ENCODE measurements around the gene DAPK2. TPM values are rescaled to one million over a fixed set of nuclear protein-coding genes. Genes with fewer than 3 reads are reported as not detected.
"Not testable (repeated sequence)": the region's sequence is repeated elsewhere in the genome, so short reads cannot be mapped to it uniquely, and the experiment has no call there.

Gene DAPK2
- total and polyA plus RNA-seq, 12 donors = 20.8 to 62.6 (median 38.5) TPM

DNA sequence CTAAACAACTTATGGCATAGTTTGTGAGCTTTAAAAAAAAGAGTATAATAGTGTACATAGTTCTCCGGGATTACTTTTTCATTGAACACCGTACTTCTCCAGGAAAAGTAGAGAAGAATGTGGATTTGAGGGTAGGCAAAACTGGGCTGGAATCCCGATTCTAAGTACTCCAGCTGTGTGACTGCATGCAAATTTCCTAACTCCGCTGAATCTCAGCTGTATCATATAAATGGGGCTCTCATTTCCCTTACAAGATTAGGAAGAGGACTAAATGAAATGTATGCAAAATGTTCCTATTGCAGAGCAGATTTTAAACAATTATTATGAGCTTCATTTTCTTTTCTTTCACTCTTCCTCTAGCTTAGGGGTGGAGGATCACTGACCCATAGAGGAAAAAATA, 142.2 kb downstream of the DAPK2 start:
- ATAC-seq (no peak), DNase-seq (no peak)
- intact Hi-C loops (cut with DNase I) = loop anchor here in 1 of 10 donors (5.0 kb wide), 1 partner anchor 138 kb away; no protein-coding TSS in a partner anchor
- H3K4me1 ChIP-seq = peaks cover 0 to 50% (median 8%) of the 10 kb centered on the region in 9 donors
- 75 to 83% methylated on average over 4 of the region's 4 CpGs for WGBS, 2 donors
- no peak overlapping the region for H3K27ac ChIP-seq
- H3K27me3 ChIP-seq = no peaks in the 10 kb centered on the region
- H3K4me3 ChIP-seq = no peak overlapping the region
- H3K9me3 ChIP-seq = no peaks in the 10 kb centered on the region
- H3K36me3 ChIP-seq = peaks cover 0 to 15% (median 0%) of the 10 kb centered on the region in 9 donors
- TF ChIP-seq, protein P1, sequence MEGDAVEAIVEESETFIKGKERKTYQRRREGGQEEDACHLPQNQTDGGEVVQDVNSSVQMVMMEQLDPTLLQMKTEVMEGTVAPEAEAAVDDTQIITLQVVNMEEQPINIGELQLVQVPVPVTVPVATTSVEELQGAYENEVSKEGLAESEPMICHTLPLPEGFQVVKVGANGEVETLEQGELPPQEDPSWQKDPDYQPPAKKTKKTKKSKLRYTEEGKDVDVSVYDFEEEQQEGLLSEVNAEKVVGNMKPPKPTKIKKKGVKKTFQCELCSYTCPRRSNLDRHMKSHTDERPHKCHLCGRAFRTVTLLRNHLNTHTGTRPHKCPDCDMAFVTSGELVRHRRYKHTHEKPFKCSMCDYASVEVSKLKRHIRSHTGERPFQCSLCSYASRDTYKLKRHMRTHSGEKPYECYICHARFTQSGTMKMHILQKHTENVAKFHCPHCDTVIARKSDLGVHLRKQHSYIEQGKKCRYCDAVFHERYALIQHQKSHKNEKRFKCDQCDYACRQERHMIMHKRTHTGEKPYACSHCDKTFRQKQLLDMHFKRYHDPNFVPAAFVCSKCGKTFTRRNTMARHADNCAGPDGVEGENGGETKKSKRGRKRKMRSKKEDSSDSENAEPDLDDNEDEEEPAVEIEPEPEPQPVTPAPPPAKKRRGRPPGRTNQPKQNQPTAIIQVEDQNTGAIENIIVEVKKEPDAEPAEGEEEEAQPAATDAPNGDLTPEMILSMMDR (IDR thresholded peaks at IDR 0.05) = no peak

DNA sequence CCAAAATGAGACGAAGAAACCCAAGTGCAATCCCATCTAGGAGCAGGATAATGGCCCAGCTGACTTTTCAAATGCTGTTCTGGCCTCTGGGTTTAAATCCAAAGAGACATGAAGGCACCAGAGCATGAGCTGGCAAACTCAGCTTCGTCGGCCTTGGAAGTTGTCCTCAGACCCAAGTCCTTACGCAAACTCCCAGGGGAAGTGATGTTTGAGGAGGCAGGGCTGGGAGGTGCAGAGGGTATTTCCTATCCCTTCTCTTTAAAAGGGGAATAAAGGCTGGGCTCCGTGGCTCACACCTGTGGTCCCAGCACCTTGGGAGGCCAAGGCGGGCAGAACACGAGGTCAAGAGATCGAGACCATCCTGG, 143.6 kb downstream of the DAPK2 start:
- Histone ChIP-seq H3K4me1 (peaks cover 0 to 55% (median 6%) of the 10 kb centered on the region in 9 donors), H3K27ac (no peak overlapping the region), H3K9me3 (no peaks in the 10 kb centered on the region), H3K4me3 (no peak overlapping the region), H3K36me3 (peaks cover 0 to 5% (median 0%) of the 10 kb centered on the region in 9 donors), H3K27me3 (no peaks in the 10 kb centered on the region)
- intact Hi-C loops (cut with DNase I) = loop anchor here in 1 of 10 donors (5.0 kb wide), 1 partner anchor 140 kb away; no protein-coding TSS in a partner anchor
- DNase-seq = no peak
- 72 to 82% methylated on average over 8 of the region's 8 CpGs for WGBS, 2 donors
- ATAC-seq = no peak
- TF ChIP-seq, protein P1 (IDR thresholded peaks at IDR 0.05) = no peak

DNA sequence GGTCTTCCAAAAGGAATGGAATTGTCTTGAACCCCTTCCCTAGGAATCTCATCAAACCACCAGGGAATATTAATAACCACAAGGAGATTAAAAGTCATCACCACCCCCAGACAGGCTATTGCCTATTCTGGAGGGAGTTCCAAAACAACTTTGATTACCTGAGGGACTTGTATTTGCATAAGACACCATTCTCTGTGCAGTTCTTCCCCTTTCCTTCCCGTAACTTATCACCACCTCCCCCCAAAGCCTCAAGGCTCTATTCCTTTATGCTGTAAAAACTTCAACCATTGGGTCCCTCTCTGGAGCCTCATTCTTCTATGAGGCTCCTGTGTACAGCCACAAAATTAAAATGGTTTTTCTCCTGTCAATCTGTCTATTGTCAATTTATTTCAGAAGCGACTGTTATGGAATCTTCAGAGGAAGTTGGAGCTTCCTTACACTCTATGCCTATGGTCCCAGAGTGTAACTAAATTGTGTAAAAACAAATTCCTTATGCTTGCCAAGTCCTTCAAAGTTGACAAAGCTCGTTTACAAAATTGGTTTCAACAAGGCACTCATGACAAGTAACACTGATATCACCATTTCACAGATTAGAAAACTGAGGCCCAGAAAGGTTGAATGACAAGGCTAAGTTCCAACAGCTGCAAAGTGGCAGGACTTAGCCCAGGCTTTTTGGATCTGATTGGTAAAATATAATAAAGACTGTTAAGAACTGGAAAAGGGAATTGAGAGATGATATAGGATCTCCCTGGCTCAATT, 144.2 kb downstream of the DAPK2 start:
- TF ChIP-seq, protein P1 (IDR thresholded peaks at IDR 0.05) = no peak
- 60% methylated on average over 3 of the region's 3 CpGs for WGBS, 2 donors
- H3K4me1 ChIP-seq = peaks cover 0 to 61% (median 6%) of the 10 kb centered on the region in 9 donors

DNA sequence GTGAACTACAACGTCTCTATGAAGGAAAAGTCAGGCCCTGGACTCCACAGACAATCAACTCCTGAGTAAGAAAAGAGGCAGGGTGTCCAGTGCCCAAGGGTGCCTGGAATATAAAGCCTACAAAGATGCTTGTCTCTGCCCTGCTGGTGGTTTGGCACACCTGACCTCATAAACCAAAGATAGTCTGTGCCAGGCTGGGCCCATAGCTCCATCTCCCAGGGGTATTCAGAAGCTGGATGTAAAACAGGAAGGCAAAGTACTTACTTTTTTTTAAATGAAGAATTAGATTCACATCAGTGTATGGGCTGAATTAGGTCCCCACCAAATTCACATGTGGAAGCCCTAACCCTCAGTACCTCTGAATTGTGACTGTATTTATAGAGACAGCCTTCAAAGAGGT, 146.0 kb downstream of the DAPK2 start:
- intact Hi-C loops (cut with DNase I) = loop anchor here in 1 of 10 donors (5.0 kb wide), 1 partner anchor 142 kb away; no protein-coding TSS in a partner anchor
- H3K9me3 ChIP-seq = no peaks in the 10 kb centered on the region
- ATAC-seq (no peak), DNase-seq (no peak)
- TF ChIP-seq, protein P1 (IDR thresholded peaks at IDR 0.05) = no peak
- H3K27me3 ChIP-seq = no peaks in the 10 kb centered on the region
- H3K36me3 ChIP-seq = no peaks in the 10 kb centered on the region
- peaks cover 4 to 62% (median 11%) of the 10 kb centered on the region in 9 donors for H3K4me1 ChIP-seq
- no peak overlapping the region for H3K27ac ChIP-seq
- no peak overlapping the region for H3K4me3 ChIP-seq
- WGBS, 2 donors = 86 to 97% methylated on average over 1 of the region's 1 CpG

More for the DNA sequence above, 144.2 kb downstream of the DAPK2 start:
- H3K27ac ChIP-seq = no peak overlapping the region
- DNase-seq = no peak
- no peak for ATAC-seq
- no peaks in the 10 kb centered on the region for H3K36me3 ChIP-seq
- H3K4me3 ChIP-seq = no peak overlapping the region
- no peaks in the 10 kb centered on the region for H3K27me3 ChIP-seq
- no peaks in the 10 kb centered on the region for H3K9me3 ChIP-seq
- intact Hi-C loops (cut with DNase I) = loop anchor here in 1 of 10 donors (5.0 kb wide), 1 partner anchor 140 kb away; no protein-coding TSS in a partner anchor

DNA sequence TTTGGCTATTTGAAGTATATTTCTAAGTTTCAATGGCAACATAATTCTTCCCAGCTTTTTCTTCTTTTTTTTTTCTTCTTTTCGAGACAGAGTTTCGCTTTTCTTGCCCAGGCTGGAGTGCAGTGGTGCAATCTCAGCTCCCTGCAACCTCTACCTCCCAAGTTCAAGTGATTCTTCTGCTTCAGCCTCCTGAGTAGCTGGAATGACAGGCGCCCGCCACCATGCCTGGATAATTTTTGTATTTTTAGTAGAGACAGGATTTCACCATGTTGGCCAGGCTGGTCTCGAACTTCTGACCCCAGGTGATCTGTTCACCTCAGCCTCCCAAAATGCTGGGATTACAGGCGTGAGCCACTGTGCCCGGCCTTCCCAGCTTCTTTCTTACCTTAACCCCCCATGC, 146.7 kb downstream of the DAPK2 start:
- H3K27me3 ChIP-seq, H3K4me3 ChIP-seq, H3K36me3 ChIP-seq, H3K9me3 ChIP-seq, DNase-seq, ATAC-seq: not testable (repeated sequence)
- intact Hi-C loops (cut with DNase I) = loop anchor here in 4 of 10 donors (5.0 to 10.0 kb wide), 4 partner anchors 143 to 295 kb away; partner anchors contain the start of gene DAPK2 (in 2 of the 4)
- 92 to 93% methylated on average over 7 of the region's 7 CpGs for WGBS, 2 donors
- H3K4me1 ChIP-seq = peaks cover 4 to 65% (median 11%) of the 10 kb centered on the region in 9 donors
- H3K27ac ChIP-seq = peak overlapping the region in 1 of 10 donors; percentile 75
